Activated CD8-positive, alpha-beta T cell treated with anti-CD3 and anti-CD28 coated beads for 36 hours (primary cell): ENCODE data around the gene MED16. TPM values are rescaled to one million over a fixed set of nuclear protein-coding genes. Genes with fewer than 3 reads are reported as not detected.

Source experiments
- ATAC-seq: fragments of 200-7000 bp; cut with Tn5 transposase; one replicate; pipeline ENCODE4 v1.10.0; 2021; ENCODE audit warnings: mild to moderate bottlenecking, moderate library complexity
- CTCF ChIA-PET: fragments of 350-600 bp; sonication (Branson Sonifier 250); formaldehyde crosslinking; loops from one replicate; lab custom pipeline; 2021; ENCODE audit warnings: antibody characterized with exemption; lab: Charles Lee
- POLR2A ChIA-PET: fragments of 350-600 bp; sonication (Branson Sonifier 250); formaldehyde crosslinking; loops from one replicate; lab custom pipeline; 2021; ENCODE audit warnings: antibody characterized with exemption; lab: Charles Lee
- DNase-seq: peaks from one replicate; pipeline ENCODE4 v3.0.0-alpha.2; 2020
- H3K27ac Mint-ChIP-seq: one replicate; pipeline ENCODE4 v1.8.0; 2021; ENCODE audit warnings: mild to moderate bottlenecking, mixed read lengths
- H3K27me3 Mint-ChIP-seq: one replicate; pipeline ENCODE4 v1.8.0; 2021; ENCODE audit warnings: mixed read lengths
- H3K36me3 Mint-ChIP-seq: one replicate; pipeline ENCODE4 v1.8.0; 2021; ENCODE audit warnings: low read depth, mixed read lengths
- H3K4me1 Mint-ChIP-seq: one replicate; pipeline ENCODE4 v1.8.0; 2021; ENCODE audit warnings: low read depth, mixed read lengths
- H3K4me3 Mint-ChIP-seq: one replicate; pipeline ENCODE4 v1.8.0; 2021; ENCODE audit warnings: mild to moderate bottlenecking, moderate library complexity, mixed read lengths
- H3K9me3 Mint-ChIP-seq: one replicate; pipeline ENCODE4 v1.8.0; 2021; ENCODE audit warnings: mixed read lengths
- intact Hi-C: fragments of 100-400 bp; cut with micrococcal nuclease; formaldehyde crosslinking; loops from one replicate; pipeline ENCODE4 v1.10.0; 2022
- total RNA-seq, 2 experiments: library from RNA; stranded (reverse); gene quantifications; one replicate each; pipeline ENCODE4 v1.2.3, GENCODE V29; 2021
- TF ChIP-seq, protein P1 (sequence below): fragments of 200-600 bp; IDR thresholded peaks from one replicate; pipeline ENCODE4 v1.8.0; 2022; ENCODE audit warnings: antibody characterized with exemption, mild to moderate bottlenecking

Gene MED16
- total RNA-seq, 2 experiments from 2014 or later = 37.6 to 37.8 TPM

DNA sequence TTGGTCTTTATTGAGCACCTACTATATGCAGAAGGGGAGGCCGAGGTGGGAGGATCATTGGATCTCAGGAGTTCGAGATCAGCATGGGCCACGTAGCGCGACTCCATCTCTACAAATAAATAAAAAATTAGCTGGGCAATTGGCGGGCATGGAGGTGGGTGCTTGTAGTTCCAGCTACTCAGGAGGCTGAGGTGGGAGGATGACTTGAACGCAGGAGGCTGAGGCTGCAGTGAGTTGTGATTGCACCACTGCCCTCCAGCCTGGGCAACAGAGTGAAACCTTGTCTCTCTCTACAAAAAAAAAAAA lies 29.7 kb downstream of the MED16 start:
- peaks cover 14% of the 10 kb centered on the region for H3K4me1 Mint-ChIP-seq
- TF ChIP-seq, protein P1, sequence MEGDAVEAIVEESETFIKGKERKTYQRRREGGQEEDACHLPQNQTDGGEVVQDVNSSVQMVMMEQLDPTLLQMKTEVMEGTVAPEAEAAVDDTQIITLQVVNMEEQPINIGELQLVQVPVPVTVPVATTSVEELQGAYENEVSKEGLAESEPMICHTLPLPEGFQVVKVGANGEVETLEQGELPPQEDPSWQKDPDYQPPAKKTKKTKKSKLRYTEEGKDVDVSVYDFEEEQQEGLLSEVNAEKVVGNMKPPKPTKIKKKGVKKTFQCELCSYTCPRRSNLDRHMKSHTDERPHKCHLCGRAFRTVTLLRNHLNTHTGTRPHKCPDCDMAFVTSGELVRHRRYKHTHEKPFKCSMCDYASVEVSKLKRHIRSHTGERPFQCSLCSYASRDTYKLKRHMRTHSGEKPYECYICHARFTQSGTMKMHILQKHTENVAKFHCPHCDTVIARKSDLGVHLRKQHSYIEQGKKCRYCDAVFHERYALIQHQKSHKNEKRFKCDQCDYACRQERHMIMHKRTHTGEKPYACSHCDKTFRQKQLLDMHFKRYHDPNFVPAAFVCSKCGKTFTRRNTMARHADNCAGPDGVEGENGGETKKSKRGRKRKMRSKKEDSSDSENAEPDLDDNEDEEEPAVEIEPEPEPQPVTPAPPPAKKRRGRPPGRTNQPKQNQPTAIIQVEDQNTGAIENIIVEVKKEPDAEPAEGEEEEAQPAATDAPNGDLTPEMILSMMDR = no peak
- peak overlapping the region; percentile 26 for H3K4me3 Mint-ChIP-seq
- DNase-seq (no peak), ATAC-seq (no peak)
- no peaks in the 10 kb centered on the region for H3K9me3 Mint-ChIP-seq
- no peak overlapping the region for H3K27ac Mint-ChIP-seq
- intact Hi-C loops = loop anchor here (2.0 kb wide), 1 partner anchor 58 kb away; no protein-coding TSS in a partner anchor
- ChIA-PET CTCF (interaction anchor here (0.6 to 2.5 kb wide), 27 partner anchors 9 to 378 kb away, joined by 3 to 31 read pairs (median 4); partner anchors contain the start of genes KISS1R, MED16, RNU6-9 and WDR18), POLR2A (interaction anchor here (1.3 to 2.8 kb wide), 6 partner anchors 9 to 121 kb away, joined by 3 to 9 read pairs (median 4); partner anchors contain the start of genes MED16, RNU6-9 and WDR18)
- peaks cover 11% of the 10 kb centered on the region for H3K27me3 Mint-ChIP-seq
- no peaks in the 10 kb centered on the region for H3K36me3 Mint-ChIP-seq

DNA sequence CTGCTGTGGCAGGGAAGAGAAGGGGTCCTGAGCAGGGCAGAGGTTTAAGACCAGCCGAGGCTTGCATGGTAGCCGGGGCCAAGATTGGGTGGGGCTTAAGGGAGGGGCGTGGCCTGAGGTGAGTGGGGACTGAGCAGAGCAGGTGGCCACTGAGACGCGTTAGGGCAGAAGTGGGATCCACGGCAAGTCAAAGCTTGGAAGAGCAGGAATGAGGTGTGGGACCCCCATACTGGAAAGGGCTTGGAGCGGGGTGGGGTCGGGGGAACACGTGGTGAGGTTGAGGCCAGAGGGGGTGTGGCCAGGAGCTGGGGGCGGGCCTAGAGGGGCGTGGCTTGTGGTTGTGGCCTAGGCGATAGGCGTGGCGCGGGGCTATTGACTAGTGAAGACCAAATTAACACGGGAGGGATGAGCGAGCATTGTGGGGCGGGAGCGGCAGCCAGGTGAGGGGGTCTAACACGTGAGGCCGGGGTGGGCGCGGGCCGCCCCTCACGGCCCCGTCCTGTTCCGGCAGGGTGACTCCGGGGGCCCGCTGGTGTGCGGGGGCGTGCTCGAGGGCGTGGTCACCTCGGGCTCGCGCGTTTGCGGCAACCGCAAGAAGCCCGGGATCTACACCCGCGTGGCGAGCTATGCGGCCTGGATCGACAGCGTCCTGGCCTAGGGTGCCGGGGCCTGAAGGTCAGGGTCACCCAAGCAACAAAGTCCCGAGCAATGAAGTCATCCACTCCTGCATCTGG lies 30.2 kb downstream of the MED16 start:
- TF ChIP-seq, protein P1 = no peak
- Mint-ChIP-seq H3K27me3 (peaks cover 13% of the 10 kb centered on the region), H3K27ac (no peak overlapping the region), H3K9me3 (no peaks in the 10 kb centered on the region), H3K36me3 (no peaks in the 10 kb centered on the region), H3K4me1 (peaks cover 14% of the 10 kb centered on the region), H3K4me3 (peak overlapping the region; percentile 33)
- peak; percentile 84 for DNase-seq
- ChIA-PET CTCF (interaction anchor here (0.8 to 2.5 kb wide), 11 partner anchors 45 to 378 kb away, joined by 3 to 31 read pairs (median 4); partner anchors contain the start of genes KISS1R and WDR18), POLR2A (interaction anchor here (1.3 to 2.8 kb wide), 5 partner anchors 9 to 121 kb away, joined by 3 to 9 read pairs (median 5); partner anchors contain the start of gene WDR18)
- peak; percentile 64 for ATAC-seq
- intact Hi-C loops = loop anchor here (2.0 kb wide), 1 partner anchor 58 kb away; no protein-coding TSS in a partner anchor

DNA sequence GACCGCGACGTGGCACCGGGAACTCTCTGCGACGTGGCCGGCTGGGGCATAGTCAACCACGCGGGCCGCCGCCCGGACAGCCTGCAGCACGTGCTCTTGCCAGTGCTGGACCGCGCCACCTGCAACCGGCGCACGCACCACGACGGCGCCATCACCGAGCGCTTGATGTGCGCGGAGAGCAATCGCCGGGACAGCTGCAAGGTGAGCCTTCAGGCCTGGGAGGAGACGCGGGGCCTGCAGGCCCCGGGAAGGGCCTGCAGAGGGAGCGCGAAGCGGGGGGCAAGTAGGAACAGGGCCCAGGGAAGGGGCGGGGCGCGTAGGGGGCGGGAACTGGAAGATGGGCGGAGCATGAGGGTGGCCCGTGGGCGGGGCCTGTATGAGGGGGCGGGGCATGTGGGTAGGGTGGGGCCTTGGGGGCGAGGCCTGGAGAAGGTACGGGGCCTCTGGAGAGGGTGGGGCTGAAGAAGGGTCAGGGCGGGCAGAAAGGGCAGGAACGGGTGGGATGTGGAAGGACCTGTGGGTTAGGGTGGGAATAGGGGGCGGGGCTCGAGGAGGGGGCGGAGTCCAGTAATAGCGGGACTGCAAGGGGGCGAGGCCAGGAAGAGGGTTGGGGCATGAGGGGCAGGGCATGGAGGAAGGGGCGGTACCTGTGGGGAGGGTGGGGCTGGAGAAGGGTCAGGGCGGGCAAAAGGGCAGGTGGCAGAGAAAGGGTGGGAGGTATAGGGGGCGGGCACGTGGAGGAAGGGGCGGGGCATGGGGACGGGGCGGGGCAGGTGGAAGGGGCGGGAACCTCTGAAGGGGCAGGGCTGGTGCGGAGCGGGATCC lies 31.0 kb downstream of the MED16 start:
- Mint-ChIP-seq H3K36me3 (no peaks in the 10 kb centered on the region), H3K4me1 (peaks cover 14% of the 10 kb centered on the region), H3K4me3 (no peak overlapping the region), H3K9me3 (no peaks in the 10 kb centered on the region), H3K27ac (no peak overlapping the region), H3K27me3 (peaks cover 14% of the 10 kb centered on the region)
- intact Hi-C loops = loop anchor here (2.0 kb wide), 1 partner anchor 59 kb away; no protein-coding TSS in a partner anchor
- TF ChIP-seq, protein P1 = no peak
- ATAC-seq (peak; percentile 47), DNase-seq (peak; percentile 72)
- CTCF ChIA-PET = interaction anchor here (0.9 to 2.1 kb wide), 2 partner anchors 45 to 58 kb away, joined by 3 to 28 read pairs; no protein-coding TSS in a partner anchor
- POLR2A ChIA-PET = interaction anchor here (2.8 kb wide), 1 partner anchor 10 kb away, joined by 9 read pairs; no protein-coding TSS in a partner anchor

DNA sequence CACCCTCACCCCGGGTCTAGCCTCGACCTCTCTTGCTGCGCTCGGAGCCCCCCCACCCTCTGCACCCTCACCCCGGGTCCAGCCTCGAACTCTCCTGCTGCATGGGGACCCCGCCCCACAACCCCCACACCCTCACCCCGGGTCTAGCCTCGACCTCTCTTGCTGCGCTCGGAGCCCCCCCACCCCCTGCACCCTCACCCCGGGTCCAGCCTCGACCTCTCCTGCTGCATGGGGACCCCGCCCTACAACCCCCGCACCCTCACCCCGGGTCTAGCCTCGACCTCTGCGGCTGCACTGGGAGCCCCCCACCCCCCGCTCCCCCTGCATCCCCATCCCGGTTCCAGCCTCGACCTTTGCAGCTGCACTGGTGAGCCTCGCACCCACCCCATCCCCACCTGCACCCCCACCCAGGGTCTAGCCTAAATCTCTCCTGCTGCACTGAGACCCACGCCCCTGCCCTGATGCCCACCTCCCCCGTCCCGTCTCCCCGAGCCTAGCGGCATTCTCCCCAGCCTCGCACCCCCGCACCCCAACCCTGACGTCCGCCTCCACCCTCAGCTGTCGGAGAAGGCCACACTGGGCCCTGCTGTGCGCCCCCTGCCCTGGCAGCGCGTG lies 31.7 kb downstream of the MED16 start:
- ATAC-seq (no peak), DNase-seq (no peak)
- no peak overlapping the region for H3K4me3 Mint-ChIP-seq
- CTCF ChIA-PET = no interaction called here
- POLR2A ChIA-PET = interaction anchor here (1.3 to 2.8 kb wide), 2 partner anchors 11 to 31 kb away, joined by 3 to 9 read pairs; no protein-coding TSS in a partner anchor
- peaks cover 14% of the 10 kb centered on the region for H3K27me3 Mint-ChIP-seq
- intact Hi-C loops = no loop called here
- no peak overlapping the region for H3K27ac Mint-ChIP-seq
- no peaks in the 10 kb centered on the region for H3K36me3 Mint-ChIP-seq
- TF ChIP-seq, protein P1 = no peak
- H3K4me1 Mint-ChIP-seq = peaks cover 14% of the 10 kb centered on the region
- H3K9me3 Mint-ChIP-seq = no peaks in the 10 kb centered on the region
